ENCODE results near the gene MRGPRF. TPM values are rescaled to one million over a fixed set of nuclear protein-coding genes. Genes with fewer than 3 reads are reported as not detected.
"Not testable (repeated sequence)": the region's sequence is repeated elsewhere in the genome, so short reads cannot be mapped to it uniquely, and the experiment has no call there.

Gene MRGPRF
- total RNA-seq, 2 donors from 2014 or later = 3.0 to 17.9 TPM

- H3K9ac ChIP-seq (ENCODE audit: low read depth in 2 of 2, low read length in 2 of 2) = no peak overlapping the region
- no peaks in the 10 kb centered on the region for H3K27me3 ChIP-seq
- intact Hi-C loops (cut with DNase I) = no loop called here
- TF ChIP-seq CTCF (IDR thresholded peaks at IDR 0.05) = no peak
- H3K27ac ChIP-seq = no peak overlapping the region
- DNase-seq = no peak
- no peaks in the 10 kb centered on the region for H3K36me3 ChIP-seq
- H3K9me3 ChIP-seq = no peaks in the 10 kb centered on the region
- H3K4me3 ChIP-seq = no peak overlapping the region
- H3K4me1 ChIP-seq = no peaks in the 10 kb centered on the region
Observed at GRCh38 chr11:68976563-68976962, 36.5 kb downstream of the MRGPRF start.

- Histone ChIP-seq H3K27ac (no peak overlapping the region), H3K9ac (ENCODE audit: low read depth in 2 of 2, low read length in 2 of 2) (no peak overlapping the region), H3K4me1 (no peaks in the 10 kb centered on the region), H3K4me3 (no peak overlapping the region), H3K36me3 (no peaks in the 10 kb centered on the region), H3K9me3 (no peaks in the 10 kb centered on the region), H3K27me3 (no peaks in the 10 kb centered on the region)
- no peak for TF ChIP-seq CTCF (IDR thresholded peaks at IDR 0.05)
- no peak for DNase-seq
- intact Hi-C loops (cut with DNase I) = no loop called here
Observed at GRCh38 chr11:68976095-68976494, 37.0 kb downstream of the MRGPRF start.

- Histone ChIP-seq H3K9ac (ENCODE audit: low read depth in 2 of 2, low read length in 2 of 2) (no peak overlapping the region), H3K4me1 (no peaks in the 10 kb centered on the region), H3K27ac (no peak overlapping the region), H3K9me3 (no peaks in the 10 kb centered on the region), H3K36me3 (no peaks in the 10 kb centered on the region), H3K4me3 (no peak overlapping the region), H3K27me3 (no peaks in the 10 kb centered on the region)
- intact Hi-C loops (cut with DNase I) = no loop called here
- no peak for DNase-seq
- TF ChIP-seq CTCF (IDR thresholded peaks at IDR 0.05) = no peak
Observed at GRCh38 chr11:68974421-68975194, 38.4 kb downstream of the MRGPRF start.

GRCh38 chr11:68973706-68974105 lies 39.3 kb downstream of the MRGPRF start:
- H3K27me3 ChIP-seq; H3K36me3 ChIP-seq; H3K27ac ChIP-seq; H3K4me1 ChIP-seq; intact Hi-C loops (cut with DNase I); H3K9me3 ChIP-seq; DNase-seq; H3K4me3 ChIP-seq; H3K9ac ChIP-seq (ENCODE audit: low read depth in 2 of 2, low read length in 2 of 2): not testable (repeated sequence)

GRCh38 chr11:68973219-68973618 lies 39.8 kb downstream of the MRGPRF start:
- Histone ChIP-seq H3K36me3 (no peaks in the 10 kb centered on the region), H3K4me1 (no peaks in the 10 kb centered on the region), H3K9ac (ENCODE audit: low read depth in 2 of 2, low read length in 2 of 2) (no peak overlapping the region), H3K27me3 (no peaks in the 10 kb centered on the region), H3K27ac (no peak overlapping the region), H3K9me3 (no peaks in the 10 kb centered on the region), H3K4me3 (no peak overlapping the region)
- DNase-seq = no peak
- intact Hi-C loops (cut with DNase I) = no loop called here
- no peak for TF ChIP-seq CTCF (IDR thresholded peaks at IDR 0.05)

GRCh38 chr11:68970921-68971636 lies 42.0 kb downstream of the MRGPRF start:
- Histone ChIP-seq H3K4me3 (no peak overlapping the region), H3K27me3 (no peaks in the 10 kb centered on the region), H3K9ac (ENCODE audit: low read depth in 2 of 2, low read length in 2 of 2) (no peak overlapping the region), H3K36me3 (no peaks in the 10 kb centered on the region), H3K4me1 (no peaks in the 10 kb centered on the region), H3K27ac (no peak overlapping the region), H3K9me3 (no peaks in the 10 kb centered on the region)
- no peak for DNase-seq
- TF ChIP-seq CTCF (IDR thresholded peaks at IDR 0.05) = no peak
- intact Hi-C loops (cut with DNase I) = no loop called here
